GM20431 (cell line): ENCODE results near the gene CFAP65.

Experiments used
- in situ Hi-C: fragments of 300-500 bp; cut with MseI, MboI; formaldehyde crosslinking; loops from one replicate; pipeline ENCODE4 v1.15.0; 2020; ENCODE audit warnings: low sequenced_read_pairs; ENCODE audit not compliant: unreplicated experiment

CFAP65 gene

DNA sequence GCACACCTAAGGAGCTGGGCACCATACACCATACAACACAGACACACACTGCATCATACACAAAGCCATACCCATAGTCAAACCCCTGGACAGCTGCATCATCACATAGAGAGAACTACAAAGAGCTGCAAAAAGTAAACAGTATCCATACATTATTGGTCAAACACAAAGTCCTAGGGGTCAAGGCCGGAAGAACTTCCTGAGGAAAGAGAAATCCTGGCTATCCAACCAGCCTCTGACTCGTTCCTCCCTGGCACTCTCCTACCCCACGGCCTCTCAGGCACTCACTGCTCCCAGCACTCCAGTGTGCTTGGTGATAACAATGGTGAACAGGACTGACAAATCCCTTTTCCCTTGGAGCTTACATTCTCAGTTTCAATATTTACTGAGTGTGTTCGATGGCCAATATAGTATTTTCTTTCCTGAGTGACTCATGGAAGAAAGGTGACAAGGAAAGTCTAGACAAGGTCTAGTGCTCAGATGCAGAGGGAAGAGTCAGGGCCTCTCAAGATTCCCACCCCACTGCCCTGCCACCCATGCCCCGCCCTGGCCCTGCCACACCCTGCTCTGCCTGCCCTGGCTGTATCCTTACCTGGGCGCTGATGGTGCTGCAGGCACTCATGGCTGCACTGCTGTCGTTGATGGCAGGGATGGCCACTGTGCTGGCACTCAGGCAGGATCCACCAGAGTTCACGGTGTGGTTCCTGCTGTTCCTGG lies 3.4 kb downstream of the CFAP65 start:
- in situ Hi-C loops = no loop called here

DNA sequence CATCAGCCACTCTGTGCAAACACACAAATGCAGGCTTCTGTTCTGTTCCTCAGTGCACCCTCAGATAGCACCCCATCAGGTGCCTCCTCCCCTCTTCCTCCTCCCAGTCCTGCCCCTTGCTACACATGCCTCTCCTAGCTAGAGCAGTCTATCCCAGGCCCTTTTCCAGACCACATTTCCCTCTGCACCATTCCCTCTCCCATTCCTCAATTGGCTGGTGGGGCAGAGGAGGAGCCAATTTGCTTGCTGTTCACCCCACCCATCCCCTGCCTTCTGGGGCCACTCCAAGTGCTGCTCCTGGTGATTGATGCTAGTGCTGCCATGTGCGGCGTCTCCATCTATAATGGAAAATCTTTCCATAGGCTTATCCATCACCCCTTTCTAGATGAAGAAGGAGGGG lies 5.4 kb downstream of the CFAP65 start:
- in situ Hi-C loops = no loop called here

DNA sequence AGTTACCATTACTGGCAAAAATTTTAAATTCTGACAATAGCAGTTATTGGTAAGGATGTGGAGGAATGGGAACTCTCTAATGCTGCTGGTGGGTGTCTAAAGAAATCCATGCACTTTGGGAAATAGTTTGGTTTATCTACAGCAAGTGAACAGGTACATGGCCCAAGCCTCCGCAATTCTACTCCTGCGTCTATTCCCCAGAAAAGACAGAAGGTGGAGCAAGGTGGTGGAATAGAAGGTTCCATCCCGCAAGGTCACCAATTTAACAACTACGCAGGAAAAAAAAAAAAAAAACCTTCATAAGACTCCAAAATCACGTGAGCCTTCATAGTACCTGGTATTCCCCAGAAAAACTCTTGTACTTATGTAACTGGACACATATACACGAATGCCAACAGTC lies 6.5 kb downstream of the CFAP65 start:
- in situ Hi-C loops = no loop called here

DNA sequence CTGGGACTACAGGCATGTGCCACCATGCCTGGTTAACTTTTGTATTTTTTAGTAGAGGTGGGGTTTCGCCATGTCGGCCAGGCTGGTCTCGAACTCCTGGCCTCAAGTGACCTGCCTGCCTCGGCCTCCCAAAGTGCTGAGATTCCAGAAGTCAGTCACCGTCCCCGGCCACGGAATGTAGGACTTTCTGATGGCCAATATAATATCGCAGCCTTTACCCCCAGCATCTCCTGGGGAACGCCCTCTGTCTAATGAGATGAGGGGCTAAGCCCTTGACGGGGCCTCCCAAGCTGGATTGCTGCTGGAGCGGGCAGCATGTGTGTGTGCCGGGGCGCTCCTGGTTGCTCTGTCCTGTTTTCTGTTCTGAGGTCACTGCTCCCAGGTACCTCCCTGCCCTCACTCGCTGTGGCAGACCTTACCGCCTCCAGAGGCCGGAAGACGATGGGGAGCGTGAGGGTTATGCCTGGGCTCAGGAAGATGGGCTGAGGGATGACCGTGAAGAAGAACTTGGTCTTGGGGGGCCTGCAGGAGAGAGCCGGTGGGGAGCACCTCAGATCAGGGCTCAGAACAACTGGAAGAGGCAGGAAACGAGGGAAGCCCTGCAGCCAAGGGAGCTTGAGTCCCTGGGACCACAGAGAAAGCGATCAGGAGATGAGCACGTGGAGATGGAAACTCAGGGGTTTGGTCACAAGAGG lies 9.1 kb downstream of the CFAP65 start:
- in situ Hi-C loops = no loop called here

DNA sequence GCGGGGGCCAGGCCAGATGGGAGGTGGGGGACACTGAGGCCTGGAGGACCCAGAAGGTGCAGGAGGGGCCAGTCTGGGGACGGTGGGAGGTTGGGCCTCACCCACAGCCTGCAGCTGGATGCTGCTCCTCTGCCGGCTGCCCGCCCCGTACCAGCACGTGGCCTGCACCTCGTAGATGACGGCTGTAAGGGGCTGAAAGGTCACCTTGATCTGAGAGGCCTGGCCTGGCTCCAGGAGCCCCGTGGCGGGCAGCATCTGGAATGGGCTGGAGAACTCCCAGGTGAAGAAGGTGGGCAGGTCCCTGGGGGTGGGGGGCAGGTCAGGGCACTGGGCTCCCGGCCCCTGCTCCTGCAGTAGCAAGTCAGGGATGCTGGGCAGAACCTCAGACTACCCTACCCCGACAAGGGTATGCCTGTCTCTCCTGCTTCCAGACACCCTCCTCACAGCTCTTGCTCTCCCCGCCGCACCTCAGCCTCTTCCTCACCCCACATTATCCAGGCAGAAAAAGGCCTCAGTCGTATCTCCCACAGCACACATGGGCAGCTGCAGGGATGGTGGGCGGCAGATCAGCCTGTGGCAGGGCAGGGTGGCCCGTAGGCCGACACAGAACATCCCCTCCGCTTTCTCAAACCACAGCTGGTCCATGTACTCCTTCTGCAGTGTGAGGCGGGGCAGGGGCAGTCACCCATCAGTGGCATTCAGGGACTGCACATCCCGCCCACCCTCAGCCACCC lies 10.1 kb downstream of the CFAP65 start:
- in situ Hi-C loops = no loop called here

DNA sequence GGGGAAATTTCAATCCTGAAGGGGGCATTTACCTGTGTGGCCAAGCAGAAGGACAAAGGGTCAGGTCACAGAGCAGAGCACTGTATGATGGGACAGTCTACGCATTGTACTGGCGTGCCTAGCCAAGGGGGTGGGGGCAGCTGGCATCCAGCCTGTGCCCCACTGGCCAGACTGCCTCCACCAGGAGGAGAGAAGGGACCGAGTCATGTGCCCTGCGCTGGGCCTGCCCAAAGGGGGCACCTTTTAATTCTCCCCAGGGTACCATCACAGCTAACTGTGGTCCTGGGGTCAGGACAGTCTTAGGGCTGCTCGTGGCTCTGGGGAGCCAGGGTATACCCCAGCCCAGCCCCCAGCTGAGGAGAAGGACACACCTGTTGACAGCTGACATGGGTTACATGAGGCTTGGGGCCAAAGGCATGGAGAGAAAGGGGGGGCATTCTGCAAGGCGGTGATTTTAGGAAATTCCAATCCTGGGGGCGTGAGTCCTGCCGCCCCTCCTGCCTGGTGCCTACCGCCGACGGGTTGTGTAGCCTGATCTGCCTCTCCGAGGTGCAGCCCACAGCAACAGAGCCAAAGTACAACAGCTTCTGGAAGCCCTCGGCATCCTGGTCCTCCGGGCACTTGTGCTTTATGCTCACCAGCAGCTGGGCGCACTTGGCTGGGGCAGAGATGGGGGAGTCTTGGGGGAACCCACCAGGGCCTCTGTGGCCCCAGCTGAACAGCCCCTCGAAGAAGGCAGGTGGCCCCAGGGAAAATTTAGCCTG lies 11.0 kb downstream of the CFAP65 start:
- in situ Hi-C loops = no loop called here

DNA sequence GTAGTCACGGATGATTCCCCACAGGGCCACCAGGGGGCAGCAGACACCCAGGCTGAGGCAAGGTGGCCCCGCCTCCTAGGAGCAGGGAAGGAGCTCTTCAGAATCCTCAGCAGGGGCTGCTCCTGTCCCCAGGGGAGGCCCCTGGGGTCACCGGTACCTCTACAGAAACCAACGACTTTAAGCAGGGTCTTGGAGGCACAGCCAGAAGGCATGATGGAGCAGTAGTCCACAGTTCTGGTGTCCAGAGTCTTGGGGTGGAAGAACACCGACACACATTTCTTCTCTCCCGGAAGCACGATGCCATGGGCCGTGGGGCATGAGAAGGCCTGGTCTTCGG lies 11.5 kb downstream of the CFAP65 start:
- in situ Hi-C loops = no loop called here

DNA sequence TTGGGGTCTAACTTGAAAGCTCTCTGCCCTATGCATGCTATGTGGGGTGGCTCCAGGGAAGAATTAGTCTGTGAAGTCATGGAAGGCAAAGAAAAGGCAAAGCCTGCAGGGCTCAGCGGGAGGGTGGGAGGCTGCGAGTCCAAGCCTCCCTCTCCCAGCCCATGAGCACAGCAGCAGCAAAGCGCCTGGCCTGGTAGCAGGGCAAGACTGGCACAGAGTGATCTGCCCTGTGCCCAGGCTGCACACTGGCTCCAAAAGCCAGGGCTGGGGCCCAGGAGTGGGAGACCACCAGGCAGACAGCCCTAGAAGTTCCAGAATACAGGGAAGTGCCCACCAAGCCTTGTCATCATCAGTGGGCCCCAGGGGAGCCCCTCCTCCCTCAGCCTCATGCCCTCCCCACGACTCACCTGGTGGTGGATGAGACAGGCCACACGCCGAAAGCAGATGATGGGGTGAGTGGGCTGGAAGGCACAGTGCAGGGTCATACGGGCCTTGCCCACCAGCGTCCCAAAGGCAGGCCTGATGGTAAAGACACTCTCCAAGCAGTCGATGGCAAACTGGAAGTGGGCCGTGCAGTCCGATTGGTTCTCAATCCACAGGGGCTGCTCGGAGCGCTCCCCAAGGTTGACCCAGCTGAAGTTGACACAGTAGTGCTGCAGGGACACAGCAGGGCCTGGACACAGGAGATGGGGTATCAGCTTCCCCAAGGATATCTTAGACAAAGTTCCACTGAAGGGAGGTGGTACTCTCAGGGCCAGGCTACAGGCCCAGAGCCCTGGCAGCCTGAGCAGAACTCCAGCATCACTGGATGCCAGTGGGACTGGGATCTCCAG lies 12.1 kb downstream of the CFAP65 start:
- in situ Hi-C loops = no loop called here

DNA sequence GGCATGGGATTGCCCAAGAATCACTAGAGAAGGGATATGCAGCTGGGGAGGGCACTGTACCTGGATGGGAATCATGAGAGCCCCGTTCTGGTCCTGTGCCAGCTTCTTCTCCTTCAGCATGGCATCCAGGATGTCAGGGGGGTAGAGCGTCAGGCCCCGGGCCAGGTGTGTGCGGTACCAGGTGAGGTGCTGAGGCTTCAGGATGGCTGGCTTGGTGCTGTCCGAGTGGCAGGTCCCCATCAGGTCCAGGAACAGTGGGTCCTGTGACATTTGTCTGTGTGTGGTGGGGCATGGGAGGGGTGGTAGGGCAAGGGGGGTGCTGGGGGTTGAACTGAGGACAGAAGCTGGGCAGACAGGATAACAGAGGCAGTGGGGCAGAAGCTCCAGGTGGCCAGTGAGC lies 13.2 kb downstream of the CFAP65 start:
- in situ Hi-C loops = no loop called here

DNA sequence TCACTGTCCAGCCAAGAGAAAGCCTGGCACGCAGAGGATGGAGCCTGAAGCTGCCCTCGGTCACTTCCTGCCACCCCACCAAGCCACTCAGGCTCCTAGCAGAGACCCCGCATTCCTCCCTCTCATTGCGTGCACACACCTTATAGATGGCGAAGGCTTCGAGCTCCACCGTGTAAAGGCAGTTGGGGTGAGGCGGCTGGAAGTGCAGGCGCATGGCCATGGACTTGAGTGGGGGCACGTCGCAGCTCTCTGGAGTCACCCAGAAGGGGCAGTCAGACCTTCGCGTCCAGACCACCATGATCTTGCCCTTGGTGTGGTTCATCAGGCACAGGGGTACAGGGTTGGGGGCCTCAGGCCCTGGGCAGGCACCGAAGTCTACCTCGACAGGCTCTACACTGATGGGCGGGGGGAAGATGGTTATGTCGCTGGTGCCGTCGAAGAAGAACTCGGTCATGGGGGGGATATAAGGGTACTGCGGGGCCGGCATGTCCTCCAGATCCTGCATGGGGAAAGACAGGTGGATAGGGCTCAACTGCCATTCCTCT lies 13.7 kb downstream of the CFAP65 start:
- in situ Hi-C loops = no loop called here

DNA sequence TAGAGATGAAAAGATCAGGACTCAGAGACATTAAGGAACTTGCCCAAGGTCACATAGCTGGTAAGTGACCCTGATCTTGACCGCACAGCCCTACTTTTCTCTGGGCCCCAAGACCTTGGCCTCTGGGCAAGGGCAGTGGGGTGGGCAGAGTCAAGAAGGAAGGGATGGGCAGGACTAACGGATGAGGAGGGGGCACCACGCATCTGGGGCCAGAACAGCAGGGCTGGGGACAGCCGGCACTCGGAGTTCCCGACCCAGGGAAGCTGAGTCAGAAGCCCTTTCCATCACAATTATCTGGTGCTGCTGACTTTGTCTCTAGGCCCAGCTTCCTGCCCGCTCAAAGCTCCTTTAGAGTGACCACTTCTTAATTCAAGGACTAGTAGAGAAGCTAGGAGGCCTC lies 14.4 kb downstream of the CFAP65 start:
- in situ Hi-C loops = no loop called here

DNA sequence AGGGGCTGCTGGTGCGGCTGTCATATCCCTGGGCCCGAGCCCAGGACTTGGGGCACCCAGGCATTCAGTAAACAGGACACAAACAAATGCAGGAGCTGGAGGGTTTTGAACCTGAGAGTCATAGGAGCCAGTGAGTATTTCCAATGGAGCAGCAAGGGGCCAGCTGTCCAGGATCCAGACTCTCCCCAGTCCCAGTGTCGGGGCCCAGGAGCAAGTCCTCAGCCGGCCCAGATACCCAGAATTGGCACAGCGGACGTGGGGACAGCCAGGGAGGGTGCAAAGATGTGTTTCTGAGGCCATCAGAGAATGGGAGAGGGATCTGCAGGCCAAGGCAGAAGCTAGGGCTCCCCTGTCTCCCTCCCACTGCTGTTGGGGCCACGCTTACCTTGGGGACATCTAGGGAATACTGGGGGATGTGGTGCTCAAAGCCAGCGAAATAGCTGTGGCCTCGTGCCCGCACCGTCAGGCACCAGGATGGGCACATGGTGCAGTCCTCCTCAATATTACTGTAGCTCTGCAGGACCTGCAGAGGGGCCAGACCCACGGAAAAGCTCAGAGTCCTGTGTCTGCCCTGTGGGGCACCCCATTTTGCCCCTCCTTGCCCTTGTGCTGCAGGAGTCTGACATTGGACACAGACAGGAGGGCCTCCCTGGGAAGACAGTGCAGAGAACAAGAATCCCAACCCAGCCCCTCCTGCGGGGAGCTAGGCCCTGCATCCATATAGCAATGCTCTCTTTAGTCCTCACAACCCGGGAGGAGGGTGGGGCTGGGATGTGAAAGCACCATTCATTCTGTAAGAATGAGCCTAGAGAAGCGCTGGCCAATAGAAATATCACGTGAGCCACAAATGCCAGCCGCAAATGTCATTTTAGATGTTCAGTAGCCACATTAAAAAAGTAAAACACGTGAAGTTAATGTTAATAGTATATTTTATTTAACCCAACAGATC lies 15.4 kb downstream of the CFAP65 start:
- in situ Hi-C loops = no loop called here

DNA sequence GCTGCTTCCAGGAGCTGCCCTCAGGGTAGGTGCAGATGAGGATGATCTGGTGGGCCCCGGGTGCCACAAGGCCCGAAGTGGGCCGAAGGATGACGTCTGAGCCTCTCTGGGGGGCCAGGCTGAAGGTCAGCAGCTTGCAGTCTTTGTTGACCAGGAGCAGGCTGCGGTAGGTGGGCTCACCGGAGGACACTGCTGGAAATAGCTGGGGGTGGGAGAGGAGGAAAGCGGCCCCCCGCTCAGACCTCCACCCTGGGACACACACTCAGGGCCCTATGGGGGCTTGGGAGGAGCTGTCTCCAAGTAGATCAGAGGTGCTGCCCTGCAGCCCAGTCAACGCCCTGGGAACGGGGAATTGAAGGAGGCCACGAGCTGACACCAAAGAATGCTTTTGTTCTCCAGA lies 17.3 kb downstream of the CFAP65 start:
- in situ Hi-C loops = no loop called here

DNA sequence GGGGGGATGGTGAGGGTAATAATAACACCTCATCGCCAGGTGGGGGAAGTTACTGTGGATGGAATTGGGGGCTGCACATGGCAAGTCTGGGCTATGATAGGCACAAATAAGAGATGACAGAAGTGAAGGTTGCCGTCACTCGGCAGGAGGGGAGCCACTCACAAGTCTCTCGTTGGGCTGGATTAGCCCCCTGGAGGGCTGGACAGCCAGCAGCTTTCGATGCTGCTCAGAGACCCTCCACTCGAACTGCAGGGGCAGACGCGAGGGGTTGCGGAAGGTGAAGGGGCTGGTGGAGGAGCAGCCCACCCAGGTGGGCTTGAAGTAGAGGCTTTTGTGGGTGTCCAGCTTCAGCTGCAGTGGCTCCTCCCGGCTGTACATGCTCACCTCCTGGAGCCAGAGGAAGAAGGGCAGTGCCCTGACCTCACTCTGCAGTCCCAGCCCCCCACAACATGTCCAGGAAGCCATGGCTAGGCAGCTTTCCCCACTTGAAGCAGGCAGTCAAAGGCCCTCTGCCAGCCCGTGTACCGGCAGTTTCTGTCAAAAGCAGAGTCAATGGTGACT lies 18.2 kb downstream of the CFAP65 start:
- in situ Hi-C loops = no loop called here

DNA sequence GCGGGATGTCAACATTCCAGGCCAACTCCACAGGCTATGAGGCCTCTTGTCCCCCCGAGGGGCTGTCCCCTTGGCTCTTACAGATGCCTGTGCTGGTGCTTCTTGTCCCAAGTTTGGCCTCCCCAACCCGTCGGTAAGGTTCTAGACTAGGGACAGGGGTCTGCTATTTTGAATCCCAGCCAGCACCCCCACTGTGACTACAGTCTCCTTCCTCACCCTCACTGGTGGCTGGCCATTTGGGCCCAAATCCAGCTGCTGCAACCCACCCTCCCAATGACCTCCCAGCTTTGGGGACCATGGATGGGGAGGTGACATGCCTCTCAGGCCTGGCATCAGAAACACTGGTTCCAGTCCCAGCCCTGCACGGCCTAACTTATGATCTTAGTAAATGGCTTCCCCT lies 18.7 kb downstream of the CFAP65 start:
- in situ Hi-C loops = no loop called here

DNA sequence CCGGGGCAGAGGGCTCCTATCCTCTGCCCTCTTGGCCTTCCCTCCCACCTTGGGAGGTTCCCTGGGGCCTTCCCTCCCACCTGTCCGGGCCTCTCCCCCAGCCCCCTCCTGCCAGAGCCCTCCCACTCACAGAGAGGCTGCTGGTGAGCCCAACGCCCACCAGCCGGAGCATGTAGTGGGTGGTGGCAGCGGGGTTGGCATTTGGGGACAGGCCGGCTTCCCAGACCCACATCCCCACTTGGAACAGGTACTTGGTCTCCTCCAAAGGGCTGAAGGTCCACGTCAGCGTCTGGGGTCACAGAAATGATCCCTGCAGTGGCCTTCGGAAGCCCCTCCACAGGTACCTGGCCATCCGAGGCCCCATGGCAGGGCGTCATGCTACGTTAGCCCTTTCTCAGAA lies 19.3 kb downstream of the CFAP65 start:
- in situ Hi-C loops = no loop called here

DNA sequence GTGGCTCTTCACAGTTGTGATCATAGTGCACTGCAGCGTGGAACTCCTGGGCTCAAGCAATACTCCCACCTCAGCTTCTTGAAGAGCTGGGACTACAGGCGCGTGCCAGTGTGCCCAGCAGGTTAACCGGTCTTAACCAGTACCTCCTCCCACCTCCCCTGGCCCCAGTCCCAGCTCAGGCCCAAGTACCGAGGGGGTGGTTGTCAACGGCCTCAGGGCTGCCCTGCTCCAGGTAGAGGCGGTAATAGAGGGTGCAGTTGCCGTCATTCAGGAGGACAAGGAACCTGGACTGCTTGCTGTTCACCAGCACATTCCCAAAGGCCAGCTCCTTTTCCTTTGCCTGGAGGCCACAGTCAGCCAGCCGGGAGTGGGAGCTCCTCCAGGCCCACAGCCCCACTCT lies 19.7 kb downstream of the CFAP65 start:
- in situ Hi-C loops = no loop called here
